Measurements from ENCODE around the gene SYNGR1. TPM values are rescaled to one million over a fixed set of nuclear protein-coding genes. Genes with fewer than 3 reads are reported as not detected.

Gene SYNGR1
- total RNA-seq, 1 experiment from 2014 or later: 0.35 TPM

DNA sequence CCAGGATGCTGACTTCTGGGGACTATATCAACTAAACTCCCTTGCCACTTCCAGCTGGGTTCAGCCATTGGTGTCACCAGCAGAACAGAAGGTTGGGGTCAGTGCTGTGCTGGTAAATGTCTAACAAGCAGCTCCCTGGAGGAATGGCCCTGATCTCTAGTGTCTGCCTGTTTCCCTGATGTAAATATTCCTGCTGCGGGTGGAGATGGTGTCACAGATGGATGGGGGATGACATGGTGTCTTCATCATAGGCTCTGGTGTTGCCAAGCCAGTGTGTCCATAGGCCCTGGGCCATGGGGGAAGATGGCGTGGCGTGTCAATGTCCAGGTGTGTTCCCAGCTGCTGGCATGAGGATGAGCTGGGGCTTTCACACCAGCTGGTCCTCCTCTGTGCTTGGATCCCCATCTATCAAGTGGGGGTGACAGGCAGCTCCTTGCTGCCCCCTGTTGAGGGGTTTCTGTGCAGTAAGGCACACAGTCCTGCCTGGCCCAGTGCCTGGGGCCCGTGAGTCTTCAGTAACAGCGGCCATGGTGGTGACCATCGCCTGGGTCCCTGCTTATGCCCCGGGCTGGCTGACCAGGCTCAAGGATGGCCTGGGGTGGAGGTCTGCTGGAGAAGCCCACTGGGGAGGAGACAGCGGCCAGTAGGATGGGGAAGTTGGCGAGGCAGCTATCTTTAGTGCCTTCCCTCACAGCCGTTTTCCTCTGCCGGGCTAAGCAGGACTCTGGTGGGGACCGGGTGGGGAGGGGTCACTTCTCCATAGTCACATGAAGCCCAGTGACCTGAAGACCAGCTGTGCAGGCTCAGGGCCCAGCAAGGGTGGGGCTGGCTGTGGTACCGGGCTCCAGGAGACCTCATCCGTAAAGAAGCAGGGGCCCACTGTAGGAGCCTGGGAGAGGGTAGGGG, 43.1 kb upstream of the SYNGR1 start:
- intact Hi-C loops (cut with micrococcal nuclease): no loop called here
- peak; percentile 25 for TF ChIP-seq CTCF (IDR thresholded peaks at IDR 0.05; ENCODE audit: unreplicated experiment)
- DNase-seq (ENCODE audit: unreplicated experiment): peak; percentile 58
- Mint-ChIP-seq H3K27ac (ENCODE audit: low read depth, unreplicated experiment) (peak overlapping the region; percentile 55), H3K4me3 (ENCODE audit: unreplicated experiment) (no peak overlapping the region), H3K9me3 (ENCODE audit: unreplicated experiment) (no peaks in the 10 kb centered on the region), H3K36me3 (ENCODE audit: insufficient read depth, unreplicated experiment) (peaks cover 18% of the 10 kb centered on the region), H3K27me3 (ENCODE audit: insufficient read depth, unreplicated experiment) (no peaks in the 10 kb centered on the region), H3K4me1 (ENCODE audit: insufficient read depth, unreplicated experiment) (peaks cover 36% of the 10 kb centered on the region)
- CTCF ChIA-PET: interaction anchor here (0.6 to 1.6 kb wide), 6 partner anchors 27 to 729 kb away, joined by 3 to 7 read pairs (median 3); no protein-coding TSS in a partner anchor
- POLR2A ChIA-PET: interaction anchor here (1.0 to 1.3 kb wide), 2 partner anchors 9 to 67 kb away, joined by 3 read pairs; no protein-coding TSS in a partner anchor
- no TSS peak for BruUV-seq (replicated peaks)

- no peak for TF ChIP-seq CTCF (IDR thresholded peaks at IDR 0.05; ENCODE audit: unreplicated experiment)
- ChIA-PET POLR2A (interaction anchor here (0.7 to 4.0 kb wide), 11 partner anchors 9 to 141 kb away, joined by 3 to 38 read pairs (median 5); partner anchors contain the start of gene RPL3), CTCF (interaction anchor here (0.6 to 12.1 kb wide), 13 partner anchors 8 to 644 kb away, joined by 3 to 256 read pairs (median 5); no protein-coding TSS in a partner anchor)
- peak overlapping the region; percentile 59 for H3K27ac Mint-ChIP-seq (ENCODE audit: low read depth, unreplicated experiment)
- BruUV-seq (replicated peaks): no TSS peak
- peak; percentile 93 for DNase-seq (ENCODE audit: unreplicated experiment)
- peaks cover 30% of the 10 kb centered on the region for H3K4me1 Mint-ChIP-seq (ENCODE audit: insufficient read depth, unreplicated experiment)
- H3K36me3 Mint-ChIP-seq (ENCODE audit: insufficient read depth, unreplicated experiment): peaks cover 39% of the 10 kb centered on the region
- intact Hi-C loops (cut with micrococcal nuclease): no loop called here
- no peaks in the 10 kb centered on the region for H3K27me3 Mint-ChIP-seq (ENCODE audit: insufficient read depth, unreplicated experiment)
- no peaks in the 10 kb centered on the region for H3K9me3 Mint-ChIP-seq (ENCODE audit: unreplicated experiment)
- peak overlapping the region; percentile 62 for H3K4me3 Mint-ChIP-seq (ENCODE audit: unreplicated experiment)
These were observed 41.0 kb upstream of the SYNGR1 start for GRCh38 chr22:39308614-39309363.

DNA sequence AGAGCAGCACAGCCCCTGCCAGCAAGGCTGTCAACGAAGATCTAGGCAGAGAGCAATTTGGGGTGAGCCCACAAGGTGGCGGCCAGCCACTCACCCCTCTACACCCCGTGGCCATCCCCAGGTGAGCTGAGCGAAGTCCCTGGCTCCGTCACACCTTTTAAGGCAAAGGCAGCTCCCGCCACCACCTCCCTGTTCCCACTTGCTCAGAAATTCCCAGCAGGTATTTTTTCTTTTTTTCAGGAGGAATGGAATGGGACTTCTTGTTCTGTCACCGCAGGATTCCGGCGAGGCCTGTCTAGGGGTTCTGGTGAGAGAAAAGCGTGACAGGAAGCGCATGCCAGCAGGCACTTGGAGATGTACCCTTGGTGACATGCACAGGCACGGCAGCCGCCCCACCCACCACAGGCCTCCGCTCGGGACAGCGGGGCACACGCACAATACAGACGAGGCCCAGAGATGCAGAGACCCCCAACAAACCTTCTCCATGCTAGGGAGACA, 40.4 kb upstream of the SYNGR1 start:
- Mint-ChIP-seq H3K4me3 (ENCODE audit: unreplicated experiment) (peak overlapping the region; percentile 62), H3K4me1 (ENCODE audit: insufficient read depth, unreplicated experiment) (peaks cover 30% of the 10 kb centered on the region), H3K9me3 (ENCODE audit: unreplicated experiment) (no peaks in the 10 kb centered on the region), H3K27ac (ENCODE audit: low read depth, unreplicated experiment) (peak overlapping the region; percentile 79), H3K27me3 (ENCODE audit: insufficient read depth, unreplicated experiment) (no peaks in the 10 kb centered on the region), H3K36me3 (ENCODE audit: insufficient read depth, unreplicated experiment) (peaks cover 45% of the 10 kb centered on the region)
- peak; percentile 60 for DNase-seq (ENCODE audit: unreplicated experiment)
- TSS peak; percentile 88 for BruUV-seq (replicated peaks)
- POLR2A ChIA-PET: interaction anchor here (0.6 to 4.0 kb wide), 16 partner anchors 9 to 166 kb away, joined by 3 to 38 read pairs (median 4); partner anchors contain the start of gene RPL3
- TF ChIP-seq CTCF (IDR thresholded peaks at IDR 0.05; ENCODE audit: unreplicated experiment): peak; percentile 59
- intact Hi-C loops (cut with micrococcal nuclease): no loop called here
- CTCF ChIA-PET: interaction anchor here (0.6 to 12.1 kb wide), 13 partner anchors 8 to 645 kb away, joined by 3 to 256 read pairs (median 5); no protein-coding TSS in a partner anchor

All from MCF 10A (cell line).